Sigmoid colon (tissue), 4 donors: Measurements from ENCODE around the gene PTPRZ1.

Experiments used
- CTCF ChIP-seq, 4 experiments: fragments of 450-650 bp in 3 of 4; fragments of 200-600 bp in 1 of 4; IDR thresholded peaks; one replicate each; pipeline ENCODE4 v1.5.1; 2016 to 2019; ENCODE audit warnings: antibody characterized with exemption in 4 of 4, mild to moderate bottlenecking in 3 of 4, moderate library complexity in 2 of 4
- EP300 ChIP-seq, 4 donors: sonication (generic); formaldehyde crosslinking; IDR thresholded peaks; one replicate each; pipeline ENCODE4 v1.6.1; 2017; ENCODE audit warnings: antibody characterized with exemption in 4 of 4
- POLR2A ChIP-seq, 2 donors: fragments of 450-650 bp; IDR thresholded peaks; one replicate each; pipeline ENCODE4 v1.6.1; 2016; ENCODE audit warnings: antibody characterized with exemption in 2 of 2, mild to moderate bottlenecking in 2 of 2, moderate library complexity in 2 of 2
- POLR2AphosphoS5 ChIP-seq, 4 donors: sonication (generic); formaldehyde crosslinking; IDR thresholded peaks; one replicate each; pipeline ENCODE4 v1.6.1; 2017; ENCODE audit warnings: antibody characterized with exemption in 4 of 4

- no peak for TF ChIP-seq EP300 (IDR thresholded peaks at IDR 0.05)
- no peak for TF ChIP-seq CTCF (IDR thresholded peaks at IDR 0.05)
- TF ChIP-seq POLR2A (IDR thresholded peaks at IDR 0.05), result no peak
- TF ChIP-seq POLR2AphosphoS5 (IDR thresholded peaks at IDR 0.05), result no peak
These were observed 2.2 kb downstream of the PTPRZ1 start for GRCh38 chr7:121875203-121875602.
